Activated CD4-positive, alpha-beta T cell treated with anti-CD3 and anti-CD28 coated beads, Interleukin-2, amount 50 U/mL, for 24 hours (primary cell): ENCODE measurements around the gene LINGO1.

ENCODE experiments used
- DNase-seq, 2 donors: peaks; one replicate each; pipeline ENCODE4 v3.0.0-alpha.2; 2020; ENCODE audit warnings: low read depth in 1 of 2, low spot score in 1 of 2

The LINGO1 gene

GRCh38 chr15:77597804-77598453 lies 34.8 kb downstream of the LINGO1 start:
- no peak for DNase-seq

- DNase-seq, result no peak
Measured at GRCh38 chr15:77596821-77597803, 35.6 kb downstream of the LINGO1 start.

GRCh38 chr15:77595231-77595630 lies 37.5 kb downstream of the LINGO1 start:
- no peak for DNase-seq

GRCh38 chr15:77592758-77593157 lies 40.0 kb downstream of the LINGO1 start:
- no peak for DNase-seq

GRCh38 chr15:77591968-77592613 lies 40.6 kb downstream of the LINGO1 start:
- no peak for DNase-seq

GRCh38 chr15:77589839-77590238 lies 42.9 kb downstream of the LINGO1 start:
- no peak for DNase-seq

GRCh38 chr15:77588126-77588525 lies 44.6 kb downstream of the LINGO1 start:
- no peak for DNase-seq

GRCh38 chr15:77584691-77585090 lies 48.0 kb downstream of the LINGO1 start:
- no peak for DNase-seq

- DNase-seq, result no peak
Measured at GRCh38 chr15:77584201-77584600, 48.5 kb downstream of the LINGO1 start.

- DNase-seq, result no peak
Measured at GRCh38 chr15:77582763-77583162, 49.9 kb downstream of the LINGO1 start.

- no peak for DNase-seq
Measured at GRCh38 chr15:77581896-77582569, 50.7 kb downstream of the LINGO1 start.

- DNase-seq, result no peak
Measured at GRCh38 chr15:77580996-77581682, 51.6 kb downstream of the LINGO1 start.

- DNase-seq, result no peak
Measured at GRCh38 chr15:77579498-77580188, 53.1 kb downstream of the LINGO1 start.

GRCh38 chr15:77578641-77579372 lies 53.9 kb downstream of the LINGO1 start:
- DNase-seq, result no peak

GRCh38 chr15:77577366-77577950 lies 55.3 kb downstream of the LINGO1 start:
- DNase-seq, result no peak

GRCh38 chr15:77576538-77576937 lies 56.2 kb downstream of the LINGO1 start:
- no peak for DNase-seq

- DNase-seq, result no peak
Measured at GRCh38 chr15:77575203-77575934, 57.3 kb downstream of the LINGO1 start.

GRCh38 chr15:77574521-77575202 lies 58.0 kb downstream of the LINGO1 start:
- no peak for DNase-seq
